Left renal cortex interstitium (tissue), 4 donors: ENCODE data around the gene INTS11. TPM values are rescaled to one million over a fixed set of nuclear protein-coding genes. Genes with fewer than 3 reads are reported as not detected.

ENCODE experiments used
- DNase-seq, 4 donors: peaks; one replicate each; pipeline ENCODE4 v3.0.0-alpha.2; 2013; ENCODE audit warnings: low read depth in 4 of 4, low spot score in 2 of 4, missing footprints in 1 of 4
- polyA plus RNA-seq, 4 donors: library from polyadenylated mRNA; unstranded; fragments of 120-200 nt; gene quantifications; one replicate each; pipeline ENCODE4 v1.2.1, GENCODE V29; 2013; ENCODE audit not compliant: insufficient read length in 4 of 4

The INTS11 gene
- polyA plus RNA-seq, 4 donors: 94.8 to 169 (median 129) TPM

GRCh38 chr1:1345384-1345783, 20.9 kb upstream of the INTS11 start:
- no peak for DNase-seq

GRCh38 chr1:1344655-1345361, 20.3 kb upstream of the INTS11 start:
- no peak for DNase-seq

- no peak for DNase-seq
These were observed 19.5 kb upstream of the INTS11 start for GRCh38 chr1:1343811-1344421.

- DNase-seq: no peak
These were observed 18.2 kb upstream of the INTS11 start for GRCh38 chr1:1342584-1343115.

- no peak for DNase-seq
These were observed 17.7 kb upstream of the INTS11 start for GRCh38 chr1:1342061-1342562.

- DNase-seq: no peak
These were observed 17.1 kb upstream of the INTS11 start for GRCh38 chr1:1341549-1342021.

GRCh38 chr1:1340791-1341548, 16.5 kb upstream of the INTS11 start:
- no peak for DNase-seq

- no peak for DNase-seq
These were observed 15.7 kb upstream of the INTS11 start for GRCh38 chr1:1340185-1340584.

GRCh38 chr1:1338278-1338677, 13.8 kb upstream of the INTS11 start:
- no peak for DNase-seq

GRCh38 chr1:1337793-1338147, 13.3 kb upstream of the INTS11 start:
- no peak for DNase-seq

GRCh38 chr1:1336931-1337792, 12.7 kb upstream of the INTS11 start:
- DNase-seq: no peak

- DNase-seq: no peak
These were observed 12.0 kb upstream of the INTS11 start for GRCh38 chr1:1336446-1336845.

- no peak for DNase-seq
These were observed 11.4 kb upstream of the INTS11 start for GRCh38 chr1:1335792-1336248.

- no peak for DNase-seq
These were observed 10.8 kb upstream of the INTS11 start for GRCh38 chr1:1335283-1335682.

GRCh38 chr1:1334835-1335234, 10.4 kb upstream of the INTS11 start:
- DNase-seq: no peak

GRCh38 chr1:1333551-1334241, 9.2 kb upstream of the INTS11 start:
- DNase-seq: no peak

GRCh38 chr1:1332774-1333480, 8.5 kb upstream of the INTS11 start:
- DNase-seq: no peak

- DNase-seq: no peak
These were observed 7.7 kb upstream of the INTS11 start for GRCh38 chr1:1332031-1332755.
